ENCODE measurements around the gene FMN2. TPM values are rescaled to one million over a fixed set of nuclear protein-coding genes. Genes with fewer than 3 reads are reported as not detected.

Gene FMN2
- total RNA-seq, 2 donors from 2014 or later: 26.9 to 27.2 TPM

- Mint-ChIP-seq H3K27me3 (ENCODE audit: insufficient read depth) (no peaks in the 10 kb centered on the region), H3K27ac (no peak overlapping the region), H3K4me3 (no peak overlapping the region), H3K9me3 (no peaks in the 10 kb centered on the region), H3K36me3 (ENCODE audit: low read depth) (peaks cover 15% of the 10 kb centered on the region), H3K4me1 (peaks cover 27% of the 10 kb centered on the region)
- Histone ChIP-seq H3K9ac (ENCODE audit: extremely low read depth, low read length, poor library complexity, severe bottlenecking) (no peak overlapping the region), H3K27ac (ENCODE audit: low read depth, low read length) (no peak overlapping the region), H3K27me3 (ENCODE audit: control insufficient read depth, insufficient read depth, low read length, poor library complexity, severe bottlenecking) (no peaks in the 10 kb centered on the region), H3K9me3 (ENCODE audit: control insufficient read depth, low read length) (no peaks in the 10 kb centered on the region), H3K4me3 (ENCODE audit: low read length) (no peak overlapping the region), H3K36me3 (ENCODE audit: control insufficient read depth, insufficient read depth, low read length) (peaks cover 25% of the 10 kb centered on the region), H3K4me1 (ENCODE audit: control insufficient read depth, insufficient read depth, low read length) (peaks cover 19% of the 10 kb centered on the region)
- 57 to 68% methylated on average over 5 to 6 of the region's 6 CpGs for WGBS, 2 experiments (ENCODE audit: insufficient coverage in 1 of 2, insufficient read length in 1 of 2)
- DNase-seq: no peak
- peak; percentile 72 for TF ChIP-seq CTCF (conservative IDR thresholded peaks at IDR 0.05)
These were observed 99.3 kb downstream of the FMN2 start for GRCh38 chr1:240190881-240191401.

GRCh38 chr1:240192851-240193250, 101.2 kb downstream of the FMN2 start:
- Histone ChIP-seq H3K9me3 (ENCODE audit: control insufficient read depth, low read length) (no peaks in the 10 kb centered on the region), H3K27me3 (ENCODE audit: control insufficient read depth, insufficient read depth, low read length, poor library complexity, severe bottlenecking) (no peaks in the 10 kb centered on the region), H3K9ac (ENCODE audit: extremely low read depth, low read length, poor library complexity, severe bottlenecking) (no peak overlapping the region), H3K4me3 (ENCODE audit: low read length) (no peak overlapping the region), H3K4me1 (ENCODE audit: control insufficient read depth, insufficient read depth, low read length) (peaks cover 19% of the 10 kb centered on the region), H3K27ac (ENCODE audit: low read depth, low read length) (no peak overlapping the region), H3K36me3 (ENCODE audit: control insufficient read depth, insufficient read depth, low read length) (peaks cover 25% of the 10 kb centered on the region)
- DNase-seq: no peak
- Mint-ChIP-seq H3K4me3 (no peak overlapping the region), H3K27me3 (ENCODE audit: insufficient read depth) (no peaks in the 10 kb centered on the region), H3K36me3 (ENCODE audit: low read depth) (peaks cover 11% of the 10 kb centered on the region), H3K27ac (no peak overlapping the region), H3K9me3 (no peaks in the 10 kb centered on the region), H3K4me1 (peaks cover 27% of the 10 kb centered on the region)
- WGBS, 2 experiments (ENCODE audit: insufficient coverage in 1 of 2, insufficient read length in 1 of 2): 81% methylated on average over 2 of the region's 2 CpGs; no CpG with 5 or more reads in 1 of the 2 experiments
- no peak for TF ChIP-seq CTCF (conservative IDR thresholded peaks at IDR 0.05)

- 65 to 85% methylated on average over 2 to 3 of the region's 3 CpGs for WGBS, 2 experiments (ENCODE audit: insufficient coverage in 1 of 2, insufficient read length in 1 of 2)
- Histone ChIP-seq H3K4me3 (ENCODE audit: low read length) (no peak overlapping the region), H3K36me3 (ENCODE audit: control insufficient read depth, insufficient read depth, low read length) (peaks cover 29% of the 10 kb centered on the region), H3K9ac (ENCODE audit: extremely low read depth, low read length, poor library complexity, severe bottlenecking) (no peak overlapping the region), H3K27me3 (ENCODE audit: control insufficient read depth, insufficient read depth, low read length, poor library complexity, severe bottlenecking) (no peaks in the 10 kb centered on the region), H3K4me1 (ENCODE audit: control insufficient read depth, insufficient read depth, low read length) (peaks cover 19% of the 10 kb centered on the region), H3K27ac (ENCODE audit: low read depth, low read length) (no peak overlapping the region), H3K9me3 (ENCODE audit: control insufficient read depth, low read length) (no peaks in the 10 kb centered on the region)
- no peak overlapping the region for H3K27ac Mint-ChIP-seq
- H3K9me3 Mint-ChIP-seq: no peaks in the 10 kb centered on the region
- peaks cover 27% of the 10 kb centered on the region for H3K4me1 Mint-ChIP-seq
- no peak for TF ChIP-seq CTCF (conservative IDR thresholded peaks at IDR 0.05)
- H3K4me3 Mint-ChIP-seq: no peak overlapping the region
- H3K36me3 Mint-ChIP-seq (ENCODE audit: low read depth): peaks cover 11% of the 10 kb centered on the region
- no peaks in the 10 kb centered on the region for H3K27me3 Mint-ChIP-seq (ENCODE audit: insufficient read depth)
- no peak for DNase-seq
These were observed 102.0 kb downstream of the FMN2 start for GRCh38 chr1:240193679-240194078.

All from endodermal cell (in vitro differentiated cells).